ENCODE data around the gene VEGFC.

VEGFC gene

DNA sequence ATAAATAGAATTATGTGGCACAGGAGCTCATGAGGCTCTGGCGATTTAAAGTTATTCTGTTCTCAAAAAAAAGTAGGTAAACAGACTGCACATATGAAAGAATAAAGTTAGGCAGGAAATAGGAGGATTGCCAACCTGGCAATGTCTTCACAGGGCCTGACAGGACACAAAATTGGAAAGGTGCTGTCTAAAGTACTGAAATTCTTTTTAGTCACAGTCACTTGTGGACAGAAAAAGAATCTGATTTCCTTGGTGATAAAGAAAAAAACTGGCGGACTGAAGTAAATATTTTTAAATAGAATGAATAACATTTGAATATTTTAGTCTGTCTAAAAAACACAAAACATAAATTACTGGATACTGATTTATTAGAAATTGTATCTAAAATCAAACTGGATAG lies 124.4 kb downstream of the VEGFC start:
- DNase-seq, result no peak

DNA sequence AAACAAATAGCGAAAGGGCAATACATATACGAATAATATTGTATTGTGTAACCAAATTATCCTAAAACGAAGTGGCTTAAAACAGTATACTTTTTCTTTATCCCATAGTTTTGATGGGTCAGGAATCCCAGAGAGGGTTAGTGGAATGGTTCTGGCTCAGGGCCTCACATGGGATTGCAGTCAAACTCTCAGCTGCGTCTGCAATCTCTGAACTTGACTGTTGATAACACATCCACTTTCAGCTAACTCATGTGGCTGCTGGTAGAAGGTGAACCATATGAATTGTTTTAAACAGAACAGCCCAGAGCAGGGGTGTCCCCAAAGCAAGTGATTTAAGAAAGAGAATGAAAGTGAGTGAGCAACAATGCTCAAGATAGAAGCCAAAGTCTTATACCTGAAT lies 127.8 kb downstream of the VEGFC start:
- no peak for DNase-seq

DNA sequence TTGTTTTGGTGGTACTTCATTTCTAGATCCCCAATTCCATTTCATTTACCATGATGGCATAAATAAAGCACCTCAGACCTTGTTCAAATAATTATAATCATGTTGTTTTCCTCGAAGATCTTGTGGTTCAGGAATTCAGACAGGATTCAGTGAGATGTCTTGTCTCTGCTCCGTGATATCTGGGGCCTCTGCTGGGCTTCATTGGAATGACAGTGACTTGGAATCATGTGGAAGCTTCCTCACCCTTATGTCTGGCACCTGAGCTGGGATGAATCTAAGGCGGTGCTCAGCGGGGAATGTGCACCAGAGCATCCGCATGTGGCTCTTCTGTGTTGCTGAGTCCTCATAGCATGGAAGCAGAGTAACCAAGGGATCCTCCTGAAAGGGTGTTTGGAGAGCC lies 132.2 kb downstream of the VEGFC start:
- no peak for DNase-seq

DNA sequence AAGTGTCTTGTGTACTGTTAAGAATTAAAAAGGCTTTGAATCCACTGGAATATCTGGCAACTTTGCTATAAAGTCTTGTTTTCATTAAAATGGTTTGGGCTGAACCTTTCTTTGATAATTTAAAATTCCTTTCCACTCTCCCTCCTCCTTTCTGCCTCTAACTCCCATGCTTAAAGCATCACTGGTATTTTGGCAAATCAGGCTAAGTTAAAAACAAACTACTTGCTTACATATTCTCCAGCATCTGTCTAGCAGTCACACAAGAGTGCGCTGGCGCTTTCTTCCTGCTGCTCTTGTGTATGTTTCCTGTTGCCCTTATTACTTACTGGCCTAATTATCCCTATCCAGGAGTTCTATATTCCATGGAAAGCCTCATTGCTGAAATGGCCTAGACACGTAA lies 136.6 kb downstream of the VEGFC start:
- no peak for DNase-seq

DNA sequence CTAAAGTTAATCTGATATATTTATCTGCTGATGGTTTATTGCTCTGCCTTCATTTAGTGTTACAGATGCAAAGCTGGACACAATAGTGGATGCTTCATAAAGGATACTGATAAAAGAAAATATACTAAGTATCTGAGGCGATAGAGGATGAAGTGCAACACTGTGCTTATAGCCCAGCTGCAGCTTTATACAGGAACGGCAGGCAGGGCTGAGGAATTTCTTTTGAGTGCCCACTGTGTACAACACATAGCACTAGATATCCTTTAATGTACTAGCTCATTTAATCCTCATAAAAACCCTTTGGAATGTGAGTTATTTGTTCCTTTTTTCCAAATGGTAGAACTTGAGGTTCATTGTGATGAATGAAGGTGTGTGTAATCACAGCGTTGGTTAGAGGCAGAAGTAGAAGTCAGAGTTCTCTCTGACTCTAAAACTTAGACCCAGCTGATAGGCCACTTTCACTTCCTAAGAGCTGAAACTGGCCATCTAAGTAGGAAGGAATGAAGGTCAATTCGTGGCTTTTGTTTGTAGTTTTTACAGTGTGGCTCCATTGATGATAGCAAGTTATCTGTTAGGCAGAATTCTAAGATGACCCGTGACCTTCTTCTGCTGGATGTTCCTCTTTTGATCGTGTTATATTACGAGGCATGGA lies 138.0 kb downstream of the VEGFC start:
- no peak for DNase-seq

DNA sequence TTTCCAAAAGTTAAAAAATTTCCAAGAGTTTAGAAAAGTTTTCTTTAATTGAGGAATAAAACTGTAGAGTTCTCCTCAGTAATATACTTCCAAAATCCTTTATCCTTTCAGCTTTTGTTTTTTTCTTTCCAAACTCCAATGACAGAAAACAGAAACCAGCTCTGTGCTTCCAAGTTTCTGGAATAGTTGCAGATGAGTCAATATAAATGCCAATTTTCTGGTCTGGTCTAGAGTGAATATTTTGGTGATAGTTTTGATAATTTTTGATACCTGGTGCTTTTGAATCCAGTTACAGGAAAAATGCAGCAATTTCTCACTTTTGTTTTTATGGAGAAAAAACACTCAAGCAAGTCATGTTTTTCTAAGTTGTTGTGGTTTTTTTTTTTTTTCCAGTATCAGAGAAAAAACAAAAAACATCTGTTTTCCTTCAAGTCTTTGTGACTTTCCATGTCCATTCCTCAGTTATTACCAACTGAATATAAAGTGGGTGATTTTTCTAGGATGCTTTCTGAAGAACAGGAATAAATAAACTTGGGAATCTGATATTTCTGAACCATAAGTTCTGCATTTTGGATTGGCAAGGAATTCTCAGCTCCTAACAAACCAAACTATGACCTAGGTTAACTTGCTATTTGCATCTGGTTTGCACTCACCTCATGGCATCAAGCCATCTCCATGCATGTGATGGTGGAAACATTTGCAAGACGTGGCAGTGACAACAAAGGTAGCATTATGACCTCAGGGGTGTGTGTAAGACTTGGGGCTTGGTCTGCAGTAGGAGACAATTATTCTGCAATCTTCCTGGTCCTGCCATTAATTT lies 139.1 kb downstream of the VEGFC start:
- no peak for DNase-seq

DNA sequence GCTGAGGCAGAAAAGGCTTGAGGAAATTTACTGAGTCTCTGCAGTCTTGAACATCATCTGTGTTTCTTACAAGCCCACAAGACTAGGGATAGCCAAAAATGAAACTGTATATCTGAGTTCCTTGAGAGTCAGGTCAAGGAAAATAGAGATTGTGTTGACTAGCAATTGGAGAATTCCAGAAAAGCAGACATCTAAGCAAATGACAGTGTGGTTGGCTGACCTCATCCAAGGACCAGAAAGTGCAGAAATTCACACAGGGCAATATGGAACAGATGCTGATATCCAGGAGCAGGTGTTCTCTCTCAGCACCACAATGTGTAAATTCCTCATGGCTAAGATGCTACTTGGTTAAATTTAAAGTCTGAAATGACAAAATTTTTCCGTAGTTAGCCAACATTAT lies 146.4 kb downstream of the VEGFC start:
- DNase-seq, result no peak

DNA sequence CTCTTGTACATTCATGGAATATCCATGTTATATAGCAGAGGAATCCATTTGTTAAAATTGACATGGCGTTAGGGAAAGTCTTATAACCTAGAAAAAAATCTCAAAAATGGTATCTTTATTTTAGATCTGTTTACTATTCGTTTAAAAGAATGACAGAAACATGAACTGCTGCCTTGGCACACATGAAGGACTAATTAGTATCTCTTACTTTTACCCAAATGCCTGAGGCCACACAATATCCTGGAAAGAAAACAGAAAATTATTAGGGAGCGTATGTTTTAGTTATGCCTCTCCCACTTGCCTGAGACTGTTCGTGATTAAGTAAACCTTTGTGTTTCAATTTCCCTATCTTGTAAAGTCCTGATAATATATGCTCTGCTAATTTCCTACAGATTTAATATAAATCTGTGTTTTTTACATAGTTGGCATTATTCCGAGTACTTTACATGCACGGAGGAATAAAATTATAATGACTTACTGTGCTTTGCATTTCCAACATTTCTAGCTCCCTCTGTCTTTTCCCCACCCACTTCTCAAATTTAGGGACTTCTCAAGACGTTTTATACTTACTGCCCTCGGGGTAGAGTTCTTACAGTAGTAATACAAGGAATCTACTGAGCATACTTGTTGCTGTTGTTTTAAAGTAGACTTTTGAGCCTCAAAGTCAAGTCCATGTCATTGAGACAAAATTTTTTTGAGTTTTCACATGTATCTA lies 147.3 kb downstream of the VEGFC start:
- DNase-seq, result no peak

DNA sequence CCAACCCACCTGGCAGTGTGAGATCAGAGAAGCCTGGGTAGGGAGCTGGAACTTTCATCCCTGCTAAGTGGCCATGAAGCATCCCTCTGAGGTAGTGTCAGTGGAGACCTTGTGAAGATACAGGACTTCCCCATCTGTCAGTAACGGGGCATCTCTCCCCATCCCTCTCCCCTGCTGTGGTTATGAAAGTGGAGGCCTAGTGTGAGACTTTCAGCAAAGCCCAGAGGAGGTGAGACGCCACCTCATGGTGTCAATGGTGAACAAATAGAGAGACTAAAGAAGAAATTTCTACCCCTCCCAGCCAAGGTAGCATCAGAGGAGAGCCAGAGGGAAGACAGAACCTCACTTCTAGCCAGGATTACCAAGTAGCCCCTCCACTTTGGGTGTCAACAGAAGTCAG lies 150.2 kb downstream of the VEGFC start:
- DNase-seq, result no peak

DNA sequence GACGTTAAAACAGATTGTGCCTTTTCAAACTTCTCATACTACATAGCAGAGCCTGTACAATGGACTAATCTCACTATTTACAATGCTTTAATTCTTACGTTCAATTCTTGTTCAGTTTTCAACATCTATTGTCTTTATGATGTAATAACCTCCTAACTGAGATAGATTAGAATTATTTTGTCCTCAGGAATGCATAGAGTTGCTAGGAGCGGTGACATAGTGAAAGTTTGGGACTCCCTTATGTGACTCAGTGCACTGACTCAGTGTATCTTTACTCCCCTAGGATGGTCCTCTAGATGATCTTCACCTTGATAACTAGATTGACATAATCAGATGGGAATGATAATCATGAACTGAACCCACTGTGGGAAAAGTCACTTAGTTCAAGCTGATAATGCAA lies 151.5 kb downstream of the VEGFC start:
- no peak for DNase-seq

DNA sequence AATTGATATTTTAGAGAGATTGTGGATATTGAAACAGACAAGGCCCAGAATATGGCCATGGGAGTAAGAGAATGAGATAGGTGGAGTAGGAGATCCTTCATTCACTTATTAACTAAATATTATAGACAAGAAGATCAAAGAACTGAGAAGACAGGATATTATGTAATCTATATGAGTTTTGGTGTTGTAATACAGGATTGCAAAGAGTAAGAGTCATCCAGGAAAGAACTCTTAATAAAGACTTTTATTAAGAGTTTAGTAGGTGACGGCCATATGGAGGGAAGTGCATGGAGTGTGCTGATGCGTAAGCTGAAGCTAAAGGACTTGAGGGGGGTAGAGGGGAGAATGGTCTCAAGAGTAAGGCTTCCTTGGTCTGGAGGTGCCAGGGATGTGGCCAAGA lies 153.7 kb downstream of the VEGFC start:
- no peak for DNase-seq

DNA sequence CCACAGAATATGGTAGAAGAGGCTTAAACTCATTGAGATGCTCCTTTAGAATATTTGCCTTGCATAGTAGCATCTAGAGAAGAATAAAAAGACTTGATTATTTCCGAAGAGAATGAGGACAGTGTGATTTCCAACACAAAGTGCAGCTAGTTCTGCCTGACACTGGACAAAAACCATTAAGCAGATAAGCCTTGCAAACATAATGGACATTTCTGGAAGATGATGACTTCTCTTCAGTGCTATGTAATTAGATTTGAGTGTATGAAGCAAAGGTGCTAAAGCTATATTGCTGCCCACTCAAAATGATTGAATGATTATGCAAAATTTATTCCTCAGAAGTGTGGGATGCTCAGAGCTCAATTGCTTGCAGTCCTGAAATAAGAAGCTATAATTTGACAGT lies 156.4 kb downstream of the VEGFC start:
- DNase-seq, result no peak

DNA sequence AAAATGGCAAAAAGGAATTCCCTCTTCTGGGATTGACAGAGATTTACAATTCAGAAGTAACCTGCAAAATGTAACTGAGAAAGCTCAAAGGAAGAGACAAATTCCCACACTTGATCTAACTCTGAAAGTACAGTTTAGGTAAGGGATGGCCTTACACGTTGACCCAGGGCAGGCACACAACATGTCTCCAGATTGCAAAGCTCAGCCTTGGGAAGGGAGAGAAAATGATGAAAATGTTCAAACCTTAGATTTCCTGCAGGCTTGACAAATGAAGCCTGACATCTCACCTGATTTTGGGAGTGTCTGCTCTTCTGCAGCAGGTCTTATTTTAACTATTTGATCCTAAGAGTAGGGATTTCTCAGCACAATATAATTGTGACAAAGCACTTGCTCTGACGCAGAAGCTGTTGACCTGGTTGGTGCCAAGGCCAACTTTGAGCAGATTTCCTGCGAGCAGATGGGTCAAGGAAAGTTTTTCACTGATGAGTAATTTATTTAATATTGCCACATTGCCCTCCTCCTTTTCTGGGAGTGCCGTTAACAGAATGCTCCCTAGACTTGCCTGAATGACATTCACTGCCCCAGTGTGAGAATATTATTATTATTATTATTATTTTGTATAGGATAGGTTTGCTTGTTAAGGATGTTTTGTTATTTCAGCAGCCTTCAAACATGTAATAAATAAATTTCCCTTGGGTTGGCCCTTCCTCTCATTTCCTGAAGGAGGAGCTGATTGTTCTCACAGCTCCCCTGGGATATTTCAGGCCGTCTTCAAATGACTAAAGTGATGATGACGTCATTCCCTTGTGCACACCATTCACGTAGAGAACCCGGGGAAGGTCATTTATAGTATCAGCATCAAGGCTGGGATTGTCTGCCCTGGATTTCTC lies 157.1 kb downstream of the VEGFC start:
- DNase-seq, result no peak
